PC-3 (cell line): ENCODE measurements around the gene OR10H1. TPM values are rescaled to one million over a fixed set of nuclear protein-coding genes. Genes with fewer than 3 reads are reported as not detected.
"Not testable (repeated sequence)": the region's sequence is repeated elsewhere in the genome, so short reads cannot be mapped to it uniquely, and the experiment has no call there.

ENCODE experiments used
- ATAC-seq: fragments of 200-7000 bp; cut with Tn5 transposase; 2 replicates; pipeline ENCODE4 v1.9.1; 2020; ENCODE audit warnings: mild to moderate bottlenecking, moderate library complexity
- BruUV-seq: library from RNA; stranded (reverse); fragments of 400-500 nt; replicated peaks from 2 replicates; lab custom pipeline; 2021; lab: Mats Ljungman, UMichigan
- CTCF ChIA-PET: fragments of 300-600 bp; sonication (Branson Sonifier 250); formaldehyde crosslinking; loops from one replicate; lab custom pipeline; 2022; ENCODE audit warnings: antibody characterized with exemption; lab: Charles Lee
- POLR2A ChIA-PET: fragments of 300-600 bp; sonication (Branson Sonifier 250); formaldehyde crosslinking; loops from one replicate; lab custom pipeline; 2022; ENCODE audit warnings: antibody characterized with exemption; ENCODE audit not compliant: unreplicated experiment; lab: Charles Lee
- DNase-seq: peaks from one replicate; pipeline ENCODE4 v3.0.0-alpha.2; 2015
- H2AFZ ChIP-seq: fragments of 300-600 bp; sonication (generic); 2 replicates; pipeline ENCODE4 v1.6.0; 2016; ENCODE audit warnings: antibody characterized with exemption, low read length
- H3F3A ChIP-seq: fragments of 300-600 bp; sonication (generic); one replicate; pipeline ENCODE4 v1.6.0; 2017; ENCODE audit warnings: antibody characterized with exemption, low read length, control low read depth, mild to moderate bottlenecking; ENCODE audit not compliant: unreplicated experiment
- H3K27ac ChIP-seq: fragments of 300-600 bp; sonication (generic); 2 replicates; pipeline ENCODE4 v1.5.1; 2016; ENCODE audit warnings: mild to moderate bottlenecking, low read length
- H3K27me3 ChIP-seq: fragments of 300-600 bp; sonication (generic); 2 replicates; pipeline ENCODE4 v1.6.1; 2016; ENCODE audit warnings: low read length, mixed read lengths
- H3K36me3 ChIP-seq: fragments of 300-600 bp; sonication (generic); 2 replicates; pipeline ENCODE4 v1.6.1; 2016; ENCODE audit warnings: low read depth, mixed run types, low read length, mixed read lengths
- H3K4me1 ChIP-seq: fragments of 300-600 bp; sonication (generic); 2 replicates; pipeline ENCODE4 v1.5.1; 2016; ENCODE audit warnings: low read length; ENCODE audit not compliant: insufficient read depth
- H3K4me2 ChIP-seq: fragments of 300-600 bp; sonication (generic); 2 replicates; pipeline ENCODE4 v1.6.0; 2016; ENCODE audit warnings: low read length
- H3K4me3 ChIP-seq: fragments of 300-600 bp; sonication (generic); 2 replicates; pipeline ENCODE4 v1.5.1; 2016; ENCODE audit warnings: mild to moderate bottlenecking, low read length, mixed read lengths
- H3K79me2 ChIP-seq: fragments of 300-600 bp; sonication (generic); 2 replicates; pipeline ENCODE4 v1.6.1; 2017; ENCODE audit warnings: low read length, mixed read lengths
- H3K9ac ChIP-seq: fragments of 300-600 bp; sonication (generic); 2 replicates; pipeline ENCODE4 v1.6.0; 2016; ENCODE audit warnings: mild to moderate bottlenecking, low read length
- H3K9me2 ChIP-seq: fragments of 300-600 bp; sonication (generic); replicated peaks from 2 replicates; pipeline ENCODE4 v1.6.1; 2016; ENCODE audit warnings: mixed run types, low read length, mixed read lengths
- H3K9me3 ChIP-seq: fragments of 300-600 bp; sonication (generic); 2 replicates; pipeline ENCODE4 v1.6.1; 2016; ENCODE audit warnings: low read length, mixed read lengths
- H4K20me1 ChIP-seq: fragments of 300-600 bp; sonication (generic); 2 replicates; pipeline ENCODE4 v1.6.1; 2016; ENCODE audit warnings: low read length, mixed read lengths
- EZH2 ChIP-seq: fragments of 300-600 bp; sonication (generic); IDR thresholded peaks from one replicate; pipeline ENCODE4 v1.6.1; 2017; ENCODE audit warnings: antibody characterized with exemption, mild to moderate bottlenecking, low read length; ENCODE audit not compliant: unreplicated experiment
- EZH2phosphoT487 ChIP-seq: fragments of 300-600 bp; sonication (generic); IDR thresholded peaks from 2 replicates; pipeline ENCODE4 v1.6.1; 2018; ENCODE audit warnings: mild to moderate bottlenecking, antibody characterized with exemption, low read length, borderline replicate concordance
- intact Hi-C: fragments of 100-400 bp; cut with micrococcal nuclease; formaldehyde crosslinking; loops from 2 replicates; pipeline ENCODE4 v1.9.0; 2023
- total RNA-seq: library from RNA; depleted of rRNA; stranded (reverse); fragments of >200 nt; gene quantifications from 2 replicates; pipeline ENCODE4 v1.2.3, GENCODE V29; 2014
- TF ChIP-seq, protein P1 (sequence below): fragments of 300-600 bp; sonication (generic); conservative IDR thresholded peaks from 2 replicates; pipeline ENCODE4 v1.5.1; 2017; ENCODE audit warnings: antibody characterized with exemption, low read depth, mild to moderate bottlenecking, low read length

Gene OR10H1
- total RNA-seq, 1 experiment from 2014 or later: not detected

DNA sequence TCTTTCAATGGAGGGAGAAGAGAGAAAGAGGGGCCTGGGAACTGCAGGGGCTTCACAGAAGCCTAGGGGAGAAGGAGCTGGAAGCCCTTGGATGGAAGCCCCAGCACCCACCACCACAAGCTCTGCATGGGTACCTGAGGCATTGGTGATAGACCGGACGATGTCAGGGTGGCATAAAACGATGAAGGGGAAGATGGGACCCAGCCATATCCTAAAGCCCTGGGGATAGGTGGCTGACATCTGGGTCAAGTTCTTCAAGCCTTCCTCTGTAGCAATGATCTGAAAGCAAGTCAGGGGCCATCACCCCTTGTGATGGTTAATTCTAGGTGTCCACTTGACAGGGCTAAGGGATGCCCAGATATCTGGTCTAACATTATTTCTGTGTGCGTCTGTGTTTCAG is 39.2 kb downstream of the OR10H1 start:
- Histone ChIP-seq H2AFZ (no peak overlapping the region), H3K27me3 (peaks cover 12% of the 10 kb centered on the region; the same call in 1 of the 2 replicates), H3K9me3 (no peaks in the 10 kb centered on the region), H3K9ac (no peak overlapping the region), H3K4me3 (no peak overlapping the region), H3K4me1 (peaks cover 3% of the 10 kb centered on the region; the same call in 1 of the 2 replicates), H3F3A (no peaks in the 10 kb centered on the region), H3K79me2 (no peaks in the 10 kb centered on the region), H3K4me2 (no peak overlapping the region), H4K20me1 (no peaks in the 10 kb centered on the region), H3K9me2 (no peaks in the 10 kb centered on the region), H3K36me3 (no peaks in the 10 kb centered on the region), H3K27ac (no peak overlapping the region)
- CTCF ChIA-PET: no interaction called here
- POLR2A ChIA-PET: no interaction called here
- intact Hi-C loops: no loop called here
- DNase-seq: no peak
- ATAC-seq: no peak
- BruUV-seq: no TSS peak
- TF ChIP-seq, protein P1, sequence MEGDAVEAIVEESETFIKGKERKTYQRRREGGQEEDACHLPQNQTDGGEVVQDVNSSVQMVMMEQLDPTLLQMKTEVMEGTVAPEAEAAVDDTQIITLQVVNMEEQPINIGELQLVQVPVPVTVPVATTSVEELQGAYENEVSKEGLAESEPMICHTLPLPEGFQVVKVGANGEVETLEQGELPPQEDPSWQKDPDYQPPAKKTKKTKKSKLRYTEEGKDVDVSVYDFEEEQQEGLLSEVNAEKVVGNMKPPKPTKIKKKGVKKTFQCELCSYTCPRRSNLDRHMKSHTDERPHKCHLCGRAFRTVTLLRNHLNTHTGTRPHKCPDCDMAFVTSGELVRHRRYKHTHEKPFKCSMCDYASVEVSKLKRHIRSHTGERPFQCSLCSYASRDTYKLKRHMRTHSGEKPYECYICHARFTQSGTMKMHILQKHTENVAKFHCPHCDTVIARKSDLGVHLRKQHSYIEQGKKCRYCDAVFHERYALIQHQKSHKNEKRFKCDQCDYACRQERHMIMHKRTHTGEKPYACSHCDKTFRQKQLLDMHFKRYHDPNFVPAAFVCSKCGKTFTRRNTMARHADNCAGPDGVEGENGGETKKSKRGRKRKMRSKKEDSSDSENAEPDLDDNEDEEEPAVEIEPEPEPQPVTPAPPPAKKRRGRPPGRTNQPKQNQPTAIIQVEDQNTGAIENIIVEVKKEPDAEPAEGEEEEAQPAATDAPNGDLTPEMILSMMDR: no peak
- TF ChIP-seq EZH2: no peak

GRCh38 chr19:15775249-15775648 is 40.2 kb downstream of the OR10H1 start:
- POLR2A ChIA-PET: no interaction called here
- no peaks in the 10 kb centered on the region for H4K20me1 ChIP-seq
- H3K79me2 ChIP-seq: no peaks in the 10 kb centered on the region
- H3K4me3 ChIP-seq: no peak overlapping the region
- no peak overlapping the region for H3K9ac ChIP-seq
- no peak overlapping the region for H2AFZ ChIP-seq
- H3K27ac ChIP-seq: no peak overlapping the region
- intact Hi-C loops: no loop called here
- no peaks in the 10 kb centered on the region for H3F3A ChIP-seq
- no peaks in the 10 kb centered on the region for H3K9me2 ChIP-seq
- peaks cover 12% of the 10 kb centered on the region; the same call in 1 of the 2 replicates for H3K27me3 ChIP-seq
- TF ChIP-seq, protein P1: no peak
- TF ChIP-seq EZH2phosphoT487 (no peak), EZH2 (no peak)
- ATAC-seq (no peak), DNase-seq (no peak)
- H3K36me3 ChIP-seq: no peaks in the 10 kb centered on the region
- CTCF ChIA-PET: no interaction called here
- no TSS peak for BruUV-seq
- peaks cover under 1% of the 10 kb centered on the region; the same call in 1 of the 2 replicates for H3K4me1 ChIP-seq
- H3K9me3 ChIP-seq: no peaks in the 10 kb centered on the region
- H3K4me2 ChIP-seq: no peak overlapping the region

DNA sequence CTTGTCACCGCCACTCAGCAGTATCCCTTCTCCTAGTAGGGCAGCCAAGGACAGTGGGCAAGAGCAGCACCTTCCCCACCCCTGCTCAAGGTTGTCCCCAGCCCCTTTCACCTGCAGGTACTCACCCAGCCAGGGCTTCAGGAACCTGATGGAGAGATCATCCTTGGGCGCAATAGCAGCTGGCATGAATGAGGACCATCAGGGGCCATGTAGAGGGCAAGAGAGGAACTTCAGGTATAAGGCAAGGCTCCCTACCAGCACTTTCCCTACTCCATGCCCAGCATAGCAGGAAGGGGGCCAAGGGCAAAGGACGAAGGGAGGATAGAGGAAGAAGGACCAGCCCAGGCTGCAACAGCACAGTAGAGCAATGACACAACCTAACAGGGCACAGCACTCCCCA is 41.3 kb downstream of the OR10H1 start:
- H4K20me1 ChIP-seq, H3K4me3 ChIP-seq, H3K4me1 ChIP-seq, BruUV-seq, H3K9me2 ChIP-seq, H3K9me3 ChIP-seq, POLR2A ChIA-PET, H3K4me2 ChIP-seq, H3F3A ChIP-seq, ATAC-seq, CTCF ChIA-PET, H3K79me2 ChIP-seq, DNase-seq, H3K27ac ChIP-seq, H3K36me3 ChIP-seq, H3K9ac ChIP-seq, H2AFZ ChIP-seq, intact Hi-C loops: not testable (repeated sequence)
- H3K27me3 ChIP-seq: peaks cover 12% of the 10 kb centered on the region; the same call in 1 of the 2 replicates
